Lower leg skin (tissue), 4 donors: Measurements from ENCODE around the gene GPATCH1. TPM values are rescaled to one million over a fixed set of nuclear protein-coding genes. Genes with fewer than 3 reads are reported as not detected.

ENCODE experiments used
- DNase-seq, 2 donors: peaks; one replicate each; pipeline ENCODE4 v3.0.0-alpha.2; 2019; ENCODE audit warnings: low spot score in 2 of 2
- H3K4me3 ChIP-seq: fragments of 200-600 bp; sonication (generic); 2 replicates; pipeline ENCODE4 v1.5.1; 2017; ENCODE audit warnings: mild to moderate bottlenecking, low read depth; ENCODE audit not compliant: poor library complexity, severe bottlenecking
- CTCF ChIP-seq, 3 donors: fragments of 450-650 bp; IDR thresholded peaks; one replicate each; pipeline ENCODE4 v1.5.1; 2016; ENCODE audit warnings: antibody characterized with exemption in 3 of 3, mild to moderate bottlenecking in 3 of 3, moderate library complexity in 2 of 3
- POLR2A ChIP-seq, 2 donors: fragments of 450-650 bp; IDR thresholded peaks; one replicate each; pipeline ENCODE4 v1.6.1; 2016 to 2017; ENCODE audit warnings: antibody characterized with exemption in 2 of 2, mild to moderate bottlenecking in 1 of 2, moderate library complexity in 1 of 2
- WGBS, 2 donors: methylation state at CpG; one replicate each; pipeline ENCODE4 v1.1.5; 2018; 5-methylcytosine and 5-hydroxymethylcytosine counted together
- intact Hi-C: fragments of 100-400 bp; cut with DNase I; formaldehyde crosslinking; loops from one replicate; pipeline ENCODE4 v1.15.0; 2023; ENCODE audit warnings: low total_unique reads
- total RNA-seq, 4 donors: library from RNA; depleted of rRNA; stranded (reverse); fragments of >200 nt; gene quantifications; one replicate each; pipeline ENCODE4 v1.1.0, GENCODE V29; 2016

The GPATCH1 gene
- total RNA-seq, 4 donors from 2014 or later: 7.0 to 14.6 (median 8.7) TPM

- no peak for TF ChIP-seq POLR2A (IDR thresholded peaks at IDR 0.05)
- TF ChIP-seq CTCF (IDR thresholded peaks at IDR 0.05): no peak
- no peak for DNase-seq
- 86 to 90% methylated on average over 3 of the region's 3 CpGs for WGBS, 2 donors
- intact Hi-C loops: no loop called here
- no peak overlapping the region for H3K4me3 ChIP-seq
Observed at GRCh38 chr19:33090179-33090578, 9.2 kb downstream of the GPATCH1 start.

GRCh38 chr19:33093420-33094210 is 12.6 kb downstream of the GPATCH1 start:
- no peak overlapping the region for H3K4me3 ChIP-seq
- WGBS, 2 donors: 92 to 93% methylated on average over 11 of the region's 11 CpGs
- DNase-seq: no peak
- no peak for TF ChIP-seq POLR2A (IDR thresholded peaks at IDR 0.05)
- no peak for TF ChIP-seq CTCF (IDR thresholded peaks at IDR 0.05)
- intact Hi-C loops: no loop called here

DNA sequence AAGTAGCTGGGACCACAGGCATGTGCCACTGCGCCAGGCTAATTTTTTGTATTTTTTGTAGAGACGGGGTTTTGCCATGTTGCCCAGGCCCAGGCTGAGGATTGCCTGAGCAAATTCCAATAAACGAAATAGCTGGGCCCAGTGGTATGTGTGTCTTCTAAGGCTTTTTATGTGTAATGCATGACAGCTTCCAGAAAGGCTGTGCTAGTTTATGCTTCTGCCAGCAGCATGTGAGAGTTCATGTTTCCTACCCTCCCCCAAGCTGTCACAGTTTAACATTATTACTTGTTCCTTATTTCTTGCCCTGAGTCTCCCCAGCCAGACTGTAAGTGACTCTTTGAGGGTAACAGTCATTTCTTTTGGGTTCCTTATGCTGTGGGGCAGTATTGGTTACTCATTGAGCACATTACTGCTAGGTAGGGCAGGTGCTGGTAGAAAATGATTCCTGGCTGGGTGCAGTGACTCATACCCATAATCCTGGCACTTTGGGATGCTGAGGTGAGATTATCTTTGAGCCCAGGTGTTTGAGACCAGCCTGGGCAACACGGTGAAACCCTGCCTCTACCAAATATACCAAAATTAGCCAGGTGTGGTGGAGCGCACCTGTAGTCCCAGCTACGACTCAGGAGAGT is 13.6 kb downstream of the GPATCH1 start:
- DNase-seq: no peak
- TF ChIP-seq POLR2A (IDR thresholded peaks at IDR 0.05): no peak
- TF ChIP-seq CTCF (IDR thresholded peaks at IDR 0.05): no peak
- intact Hi-C loops: no loop called here
- WGBS, 2 donors: 85 to 92% methylated on average over 6 of the region's 6 CpGs
- no peak overlapping the region for H3K4me3 ChIP-seq

GRCh38 chr19:33096005-33096404 is 15.0 kb downstream of the GPATCH1 start:
- no peak for DNase-seq
- intact Hi-C loops: no loop called here
- no peak overlapping the region for H3K4me3 ChIP-seq
- no peak for TF ChIP-seq POLR2A (IDR thresholded peaks at IDR 0.05)
- TF ChIP-seq CTCF (IDR thresholded peaks at IDR 0.05): no peak
- 82 to 90% methylated on average over 4 of the region's 4 CpGs for WGBS, 2 donors

GRCh38 chr19:33098055-33098534 is 17.1 kb downstream of the GPATCH1 start:
- whole genome bisulfite sequencing, 2 donors: 71 to 78% methylated on average over 4 of the region's 4 CpGs
- TF ChIP-seq CTCF (IDR thresholded peaks at IDR 0.05) (peak in 1 of 3 donors; percentile 40), POLR2A (IDR thresholded peaks at IDR 0.05) (no peak)
- DNase-seq: no peak
- H3K4me3 ChIP-seq: no peak overlapping the region
- intact Hi-C loops: no loop called here
